GM23338 (cell line): ENCODE results near the gene NLRP1. TPM values are rescaled to one million over a fixed set of nuclear protein-coding genes. Genes with fewer than 3 reads are reported as not detected.
"Not testable (repeated sequence)": the region's sequence is repeated elsewhere in the genome, so short reads cannot be mapped to it uniquely, and the experiment has no call there.

Source experiments
- ATAC-seq: fragments of 200-7000 bp; cut with Tn5 transposase; 3 replicates; pipeline ENCODE4 v1.9.1; 2020
- DNase-seq: peaks from one replicate; pipeline ENCODE4 v3.0.0-alpha.2; 2015; ENCODE audit warnings: low spot score
- H2AFZ ChIP-seq: fragments of 200-600 bp; sonication (generic); 2 replicates; pipeline ENCODE4 v1.8.0; 2016; ENCODE audit warnings: antibody characterized with exemption, mild to moderate bottlenecking, moderate library complexity
- H3F3A ChIP-seq: fragments of 200-600 bp; sonication (generic); replicated peaks from 2 replicates; pipeline ENCODE4 v1.8.0; 2017; ENCODE audit warnings: antibody characterized with exemption, mixed run types, low read depth
- H3K27ac ChIP-seq: fragments of 200-600 bp; sonication (generic); 2 replicates; pipeline ENCODE4 v1.6.1; 2016; ENCODE audit warnings: low read depth
- H3K27me3 ChIP-seq: fragments of 200-600 bp; sonication (generic); 2 replicates; pipeline ENCODE4 v1.8.0; 2016; ENCODE audit warnings: mild to moderate bottlenecking, mixed run types, moderate library complexity; ENCODE audit not compliant: insufficient read depth
- H3K36me3 ChIP-seq: fragments of 200-600 bp; sonication (generic); 2 replicates; pipeline ENCODE4 v1.8.0; 2016; ENCODE audit warnings: mild to moderate bottlenecking; ENCODE audit not compliant: insufficient read depth
- H3K4me1 ChIP-seq: fragments of 200-600 bp; sonication (generic); 2 replicates; pipeline ENCODE4 v1.8.0; 2016; ENCODE audit warnings: mild to moderate bottlenecking, moderate library complexity; ENCODE audit not compliant: insufficient read depth
- H3K4me2 ChIP-seq: fragments of 200-600 bp; sonication (generic); 2 replicates; pipeline ENCODE4 v1.7.1; 2017; ENCODE audit warnings: mixed run types
- H3K4me3 ChIP-seq: fragments of 200-600 bp; sonication (generic); 2 replicates; pipeline ENCODE4 v1.6.1; 2016; ENCODE audit warnings: mixed run types
- H3K79me2 ChIP-seq: fragments of 200-600 bp; sonication (generic); replicated peaks from 2 replicates; pipeline ENCODE4 v1.8.0; 2017; ENCODE audit warnings: mild to moderate bottlenecking; ENCODE audit not compliant: insufficient read depth
- H3K9me2 ChIP-seq: fragments of 200-600 bp; sonication (generic); 2 replicates; pipeline ENCODE4 v1.8.0; 2017; ENCODE audit not compliant: insufficient read depth
- H4K20me1 ChIP-seq: fragments of 200-600 bp; sonication (generic); replicated peaks from 2 replicates; pipeline ENCODE4 v1.8.0; 2017; ENCODE audit warnings: mild to moderate bottlenecking; ENCODE audit not compliant: insufficient read depth
- H3K27ac Mint-ChIP-seq: 2 replicates; pipeline ENCODE4 v1.8.0; 2020; ENCODE audit warnings: inconsistent platforms, mild to moderate bottlenecking, moderate library complexity, mixed read lengths
- H3K27me3 Mint-ChIP-seq: 3 replicates; pipeline ENCODE4 v1.8.0; 2022; ENCODE audit warnings: low read depth, mild to moderate bottlenecking, moderate library complexity, mixed read lengths, inconsistent platforms; ENCODE audit not compliant: insufficient read depth, poor library complexity
- H3K36me3 Mint-ChIP-seq: 3 replicates; pipeline ENCODE4 v1.8.0; 2021; ENCODE audit warnings: low read depth, mild to moderate bottlenecking, inconsistent platforms, moderate library complexity, mixed read lengths
- H3K4me1 Mint-ChIP-seq: 3 replicates; pipeline ENCODE4 v1.8.0; 2020; ENCODE audit warnings: mild to moderate bottlenecking, inconsistent platforms, mixed read lengths
- H3K4me3 Mint-ChIP-seq: 3 replicates; pipeline ENCODE4 v1.8.0; 2021; ENCODE audit warnings: moderate library complexity, mild to moderate bottlenecking, inconsistent platforms, mixed read lengths
- H3K9me3 Mint-ChIP-seq: 3 replicates; pipeline ENCODE4 v1.8.0; 2020; ENCODE audit warnings: moderate library complexity, mild to moderate bottlenecking, inconsistent platforms, mixed read lengths
- JUNB ChIP-seq: IDR thresholded peaks from one replicate; pipeline ENCODE4 v1.6.1; 2016; ENCODE audit warnings: antibody characterized with exemption; ENCODE audit not compliant: unreplicated experiment
- REST ChIP-seq: IDR thresholded peaks from one replicate; pipeline ENCODE4 v1.6.1; 2018; ENCODE audit warnings: antibody characterized with exemption; ENCODE audit not compliant: unreplicated experiment
- ZNF462 ChIP-seq: fragments of 250-450 bp; sonication (Bioruptor Pico); IDR thresholded peaks from 2 replicates; pipeline ENCODE4 v1.5.0; 2020; ENCODE audit warnings: mild to moderate bottlenecking, moderate library complexity
- polyA plus RNA-seq: library from polyadenylated mRNA; unstranded; fragments of >200 nt; fragmentation: Nextera tagmentation; extraction: Ambion mirVana; gene quantifications from 2 replicates; pipeline ENCODE4 v1.2.1, GENCODE V29; 2016
- total RNA-seq: library from RNA; depleted of rRNA; stranded (reverse); fragments of >200 nt; shearing (Covaris generic); gene quantifications from 2 replicates; pipeline ENCODE4 v1.2.3, GENCODE V29; 2014

Gene NLRP1
- total and polyA plus RNA-seq, 2 experiments from 2014 or later = 7.6 to 16.2 TPM

DNA sequence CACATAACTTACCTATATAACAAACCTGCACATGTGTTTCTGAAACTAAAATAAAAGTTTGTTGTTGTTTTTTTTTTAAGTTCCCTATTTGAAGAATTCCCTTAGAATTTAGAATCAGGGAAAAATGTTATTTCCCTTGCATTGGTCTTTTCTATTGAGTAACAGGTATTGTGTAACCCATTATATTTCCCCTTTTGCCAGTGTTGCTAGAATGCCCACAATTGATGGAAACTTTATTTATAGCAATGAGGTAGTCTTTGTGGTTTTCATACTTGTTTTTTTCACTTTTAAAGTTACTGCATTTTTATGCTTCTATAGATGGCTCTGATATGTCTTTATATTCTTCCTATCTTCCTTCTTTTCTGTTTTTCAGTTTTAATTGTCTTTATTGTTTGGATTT is 3.9 kb downstream of the NLRP1 start (continued):
- no peak for TF ChIP-seq ZNF462
- no peak for TF ChIP-seq REST
- no peak for TF ChIP-seq JUNB

DNA sequence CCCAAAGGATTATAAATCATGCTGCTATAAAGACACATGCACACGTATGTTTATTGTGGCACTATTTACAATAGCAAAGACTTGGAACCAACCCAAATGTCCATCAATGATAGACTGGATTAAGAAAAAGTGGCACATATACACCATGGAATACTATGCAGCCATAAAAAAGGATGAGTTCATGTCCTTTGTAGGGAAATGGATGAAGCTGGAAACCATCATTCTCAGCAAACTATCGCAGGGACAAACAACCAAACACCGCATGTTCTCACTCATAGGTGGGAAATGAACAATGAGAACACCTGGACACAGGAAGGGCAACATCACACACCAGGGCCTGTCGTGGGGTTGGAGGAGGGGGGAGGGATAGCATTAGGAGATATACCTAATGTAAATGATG is 5.5 kb downstream of the NLRP1 start:
- not testable (repeated sequence) for ATAC-seq, H4K20me1 ChIP-seq, H3K4me3 ChIP-seq, H3K36me3 Mint-ChIP-seq, H3K4me2 ChIP-seq, H3K4me1 ChIP-seq, H3K4me3 Mint-ChIP-seq, DNase-seq, H3K27me3 Mint-ChIP-seq, H3K9me2 ChIP-seq, H3K27ac Mint-ChIP-seq, H3K27ac ChIP-seq, H3K79me2 ChIP-seq, H3K27me3 ChIP-seq, H2AFZ ChIP-seq, H3F3A ChIP-seq, H3K36me3 ChIP-seq, H3K4me1 Mint-ChIP-seq
- peaks cover 29% of the 10 kb centered on the region for H3K9me3 Mint-ChIP-seq

- not testable (repeated sequence) for DNase-seq, H3K79me2 ChIP-seq, ATAC-seq, H3K36me3 ChIP-seq, H2AFZ ChIP-seq, H3K27me3 ChIP-seq, H3K27me3 Mint-ChIP-seq, H3K4me3 Mint-ChIP-seq, H4K20me1 ChIP-seq, H3K4me1 ChIP-seq, H3K4me1 Mint-ChIP-seq, H3K27ac ChIP-seq, H3K4me2 ChIP-seq, H3K4me3 ChIP-seq, H3K27ac Mint-ChIP-seq, H3K9me2 ChIP-seq, H3F3A ChIP-seq
- Mint-ChIP-seq H3K36me3 (peaks cover 20% of the 10 kb centered on the region; the same call in 2 of the 3 replicates), H3K9me3 (peaks cover 59% of the 10 kb centered on the region)
These were observed 11.3 kb downstream of the NLRP1 start for GRCh38 chr17:5573017-5573416.
